ENCODE data around the gene DGKH. TPM values are rescaled to one million over a fixed set of nuclear protein-coding genes. Genes with fewer than 3 reads are reported as not detected.

Gene DGKH
- total and polyA plus RNA-seq, 10 of the 15 experiments (the other 5 are each of a cell fraction or from before 2014, with no cell fraction given), result 1.3 to 15.2 (median 7.3) TPM

GRCh38 chr13:42112864-42113263, 64.4 kb downstream of the DGKH start:
- Histone ChIP-seq H3K27me3 (replicated peaks in 1 of 2; ENCODE audit: control insufficient read depth in 2 of 2, insufficient read depth in 2 of 2, low read length in 1 of 2) (no peaks in the 10 kb centered on the region), H3K9ac (ENCODE audit: control insufficient read depth, insufficient read depth, low read length) (no peak overlapping the region), H3K9me3 (replicated peaks; ENCODE audit: control insufficient read depth, insufficient read depth, low read length) (no peaks in the 10 kb centered on the region), H4K20me1 (ENCODE audit: control insufficient read depth, insufficient read depth) (no peaks in the 10 kb centered on the region), H3K79me2 (ENCODE audit: control insufficient read depth, insufficient read depth, low read length) (peaks cover 4% of the 10 kb centered on the region), H2AFZ (ENCODE audit: control insufficient read depth, low read depth, low read length) (no peak overlapping the region), H3K4me1 (ENCODE audit: control insufficient read depth, insufficient read depth, low read length) (0 out of 2 replicates have a peak, but pooled peaks cover 3% of the 10 kb centered on the region), H3K4me2 (ENCODE audit: control insufficient read depth, insufficient read depth) (no peak overlapping the region), H3K4me3 (no peak overlapping the region), H3K27ac (ENCODE audit: control insufficient read depth, insufficient read depth) (no peak overlapping the region), H3K36me3 (ENCODE audit: control insufficient read depth in 2 of 2, insufficient read depth in 2 of 2, low read length in 1 of 2) (no peaks in the 10 kb centered on the region)
- ChIA-PET RAD21 (ENCODE audit: unreplicated experiment) (interaction anchor here (0.9 to 7.5 kb wide), 3 partner anchors 436 to 1581 kb away, joined by 3 to 72 read pairs (median 3); no protein-coding TSS in a partner anchor), CTCF (interaction anchor here (0.6 to 11.5 kb wide), 13 partner anchors 9 to 485 kb away, joined by 3 to 150 read pairs (median 3); partner anchors contain the start of gene DGKH), SMC1A (ENCODE audit: uncharacterized antibody, unreplicated experiment) (interaction anchor here (1.0 to 10.0 kb wide), 6 partner anchors 13 to 445 kb away, joined by 3 to 115 read pairs (median 4); no protein-coding TSS in a partner anchor), POLR2A (interaction anchor here (0.6 to 1.3 kb wide), 3 partner anchors 59 to 444 kb away, joined by 3 read pairs; no protein-coding TSS in a partner anchor)
- no TSS peak for BruUV-seq (replicated peaks)
- intact Hi-C loops (cut with micrococcal nuclease; ENCODE audit: unreplicated experiment) (loop anchor here (5.0 kb wide), 1 partner anchor 156 kb away; no protein-coding TSS in a partner anchor), in situ Hi-C loops (cut with MboI) (loop anchor here (5.0 kb wide), 1 partner anchor 446 kb away; no protein-coding TSS in a partner anchor)
- FAIRE-seq, result no peak
- no peak for ATAC-seq
- no peak for DNase-seq (ENCODE audit: low read depth, low spot score)
- WGBS (ENCODE audit: insufficient coverage, insufficient replicate concordance, low lambda C conversion rate, missing lambda C conversion rate), result 50% methylated on average over 4 of the region's 4 CpGs
- TF ChIP-seq NFIC (IDR thresholded peaks at IDR 0.05; ENCODE audit: low read depth, low read length) (no peak), ZZZ3 (IDR thresholded peaks at IDR 0.05; ENCODE audit: control insufficient read depth, insufficient read length, low read depth) (no peak), NFYA (IDR thresholded peaks at IDR 0.05; ENCODE audit: borderline replicate concordance, low read depth, low read length) (no peak), ZNF24 (IDR thresholded peaks at IDR 0.05) (no peak), IKZF1 (conservative IDR thresholded peaks at IDR 0.05) (no peak), ETV6 (conservative IDR thresholded peaks at IDR 0.05 in 1 of 2, IDR thresholded peaks at IDR 0.05 in 1 of 2; ENCODE audit: borderline replicate concordance in 1 of 2, low read depth in 1 of 2) (no peak), CEBPZ (IDR thresholded peaks at IDR 0.05; ENCODE audit: low read depth, low read length) (no peak), IRF4 (IDR thresholded peaks at IDR 0.05; ENCODE audit: low read depth, low read length) (no peak), ATF2 (IDR thresholded peaks at IDR 0.05; ENCODE audit: low read length) (no peak), ZNF687 (IDR thresholded peaks at IDR 0.05) (no peak)
